Endothelial cell of umbilical vein (primary cell): Measurements from ENCODE around the gene GAL3ST2.

Experiments used
- CTCF ChIP-seq, 2 donors: IDR thresholded peaks; 1 replicate in 1 of 2; 2 replicates in 1 of 2; pipeline ENCODE4 v1.5.1; 2011; ENCODE audit warnings: low read length in 2 of 2, mild to moderate bottlenecking in 2 of 2, moderate library complexity in 2 of 2, control low read depth in 1 of 2, inconsistent platforms in 1 of 2, low read depth in 1 of 2; ENCODE audit not compliant: insufficient read depth in 1 of 2; ENCODE audit errors: extremely low read depth in 1 of 2
- EZH2 ChIP-seq: IDR thresholded peaks from 2 replicates; pipeline ENCODE4 v1.6.1; 2012; ENCODE audit warnings: borderline replicate concordance, low read depth, mild to moderate bottlenecking, moderate library complexity, low read length, inconsistent platforms; ENCODE audit not compliant: severe bottlenecking
- JUN ChIP-seq: IDR thresholded peaks from 2 replicates; pipeline ENCODE4 v1.6.1; 2011; ENCODE audit warnings: borderline replicate concordance, low read depth; ENCODE audit not compliant: insufficient read length, insufficient read depth
- POLR2AphosphoS5 ChIP-seq: IDR thresholded peaks from 2 replicates; pipeline ENCODE4 v1.6.1; 2012; ENCODE audit warnings: low read depth, mild to moderate bottlenecking, control low read depth, low read length, moderate library complexity; ENCODE audit not compliant: insufficient read depth

GRCh38 chr2:241852116-241852980 lies 75.7 kb downstream of the GAL3ST2 start:
- no peak for TF ChIP-seq EZH2
- no peak for TF ChIP-seq CTCF (IDR thresholded peaks at IDR 0.05; ENCODE audit: extremely low read depth in 1 of 2, insufficient read depth in 1 of 2, low read depth in 1 of 2, low read length in 2 of 2)
- no peak for TF ChIP-seq POLR2AphosphoS5
- no peak for TF ChIP-seq JUN
